BLaER1 treated with 17β-estradiol and CSF1 and Interleukin-3, amounts not matched to agents 10 nM and 100 nM (cell line): Measurements from ENCODE around the gene SWI5.

Experiments
- H3K27ac ChIP-seq, 11 experiments: shearing (Covaris generic); formaldehyde crosslinking; 2 replicates each; pipeline ENCODE4 v1.8.1; 2022
- H3K27me3 ChIP-seq, 11 experiments: shearing (Covaris generic); formaldehyde crosslinking; 2 replicates each; pipeline ENCODE4 v1.8.1; 2022
- H3K36me3 ChIP-seq, 11 experiments: shearing (Covaris generic); formaldehyde crosslinking; 2 replicates each; pipeline ENCODE4 v1.8.1; 2022
- H3K4me1 ChIP-seq, 10 experiments: shearing (Covaris generic); formaldehyde crosslinking; 2 replicates each; pipeline ENCODE4 v1.8.1; 2022
- H3K4me2 ChIP-seq, 11 experiments: shearing (Covaris generic); formaldehyde crosslinking; 2 replicates each; pipeline ENCODE4 v1.8.1; 2022
- H3K4me3 ChIP-seq, 10 experiments: shearing (Covaris generic); formaldehyde crosslinking; 2 replicates each; pipeline ENCODE4 v1.8.1; 2022
- H3K9ac ChIP-seq, 11 experiments: shearing (Covaris generic); formaldehyde crosslinking; 2 replicates each; pipeline ENCODE4 v1.8.1; 2022
- H3K9me3 ChIP-seq, 11 experiments: shearing (Covaris generic); formaldehyde crosslinking; replicated peaks in 1 of 11; 2 replicates each; pipeline ENCODE4 v1.8.1; 2022
- H4K20me1 ChIP-seq, 11 experiments: shearing (Covaris generic); formaldehyde crosslinking; 2 replicates each; pipeline ENCODE4 v1.8.1; 2022
- Cebpa-rat ChIP-seq, 11 experiments: shearing (Covaris generic); IDR thresholded peaks; 2 replicates each; pipeline ENCODE4 v1.8.1; 2022

SWI5 gene

GRCh38 chr9:128254855-128255759, 21.0 kb upstream of the SWI5 start:
- no peak for TF ChIP-seq Cebpa-rat (IDR thresholded peaks at IDR 0.05)
- H3K9me3 ChIP-seq: no peaks in the 10 kb centered on the region
- H3K27me3 ChIP-seq: peaks cover 0 to 11% (median 5%) of the 10 kb centered on the region in 11 experiments; a peak in 11 of 22 replicates
- no peak overlapping the region for H3K9ac ChIP-seq
- peaks cover 13 to 35% (median 32%) of the 10 kb centered on the region in 10 experiments for H3K4me1 ChIP-seq
- H4K20me1 ChIP-seq: peaks cover 0 to 72% (median 4%) of the 10 kb centered on the region in 11 experiments; a peak in 11 of 22 replicates
- no peak overlapping the region for H3K4me2 ChIP-seq
- no peak overlapping the region for H3K27ac ChIP-seq
- no peak overlapping the region for H3K4me3 ChIP-seq
- peaks cover 30 to 55% (median 41%) of the 10 kb centered on the region in 11 experiments for H3K36me3 ChIP-seq

DNA sequence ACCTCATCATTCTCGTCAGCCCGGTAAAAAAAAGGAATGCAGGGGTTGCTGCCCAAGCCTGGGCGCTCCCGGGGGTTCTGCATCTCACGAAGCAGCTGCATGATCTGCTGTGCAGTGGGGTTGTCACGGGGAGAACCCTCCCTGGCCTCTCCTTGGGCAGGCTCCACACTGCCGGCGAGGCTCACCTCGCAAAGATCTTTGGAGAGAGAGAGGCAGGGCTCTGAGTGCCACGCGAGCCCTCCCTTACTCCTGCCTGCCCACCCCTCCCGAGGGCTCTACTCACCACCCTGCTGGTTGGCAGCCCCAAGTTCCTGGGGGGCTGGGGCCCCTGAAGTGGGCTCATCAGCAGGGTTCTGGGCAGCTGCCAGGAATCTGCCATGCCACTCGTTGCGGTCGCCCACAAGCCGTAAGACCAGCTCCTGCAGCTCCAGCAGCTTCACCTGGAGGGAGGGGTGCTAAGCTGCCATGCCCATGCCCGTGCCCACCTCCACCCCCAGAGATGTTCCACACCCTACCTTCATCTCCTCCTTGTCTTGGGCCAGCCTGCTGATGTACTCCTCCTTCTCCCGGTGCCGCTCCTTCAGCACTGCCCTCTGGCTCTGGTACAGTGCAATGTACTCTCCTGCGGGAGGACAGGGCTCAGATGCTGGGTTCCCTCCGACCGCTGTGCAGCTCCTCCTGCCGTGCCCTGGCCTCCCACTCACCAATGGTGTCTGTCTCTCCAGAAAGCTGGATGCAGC, 18.8 kb upstream of the SWI5 start:
- peaks cover 0 to 16% (median 14%) of the 10 kb centered on the region in 10 experiments; a peak in 15 of 20 replicates for H3K4me1 ChIP-seq

DNA sequence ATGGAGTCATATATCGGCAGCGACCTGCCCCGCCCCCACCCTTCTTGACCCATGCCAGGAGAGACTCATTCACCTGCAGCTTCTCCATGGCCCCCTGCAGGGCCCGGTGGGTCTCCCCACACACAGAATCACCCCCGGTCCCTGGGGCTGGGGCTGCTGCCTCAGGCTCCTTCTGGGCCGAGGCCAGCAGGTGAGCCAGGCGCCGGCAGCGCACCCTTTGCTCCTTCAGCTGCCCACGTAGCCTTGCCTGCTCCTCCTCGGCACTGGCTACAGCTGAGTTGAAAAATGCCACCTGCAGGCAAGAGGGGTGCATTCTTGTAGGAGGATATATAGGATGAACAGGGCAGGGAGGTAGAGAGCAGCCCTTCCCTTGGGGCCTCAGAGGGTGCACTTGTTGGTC, 18.2 kb upstream of the SWI5 start:
- H3K9ac ChIP-seq: no peak overlapping the region
- no peak overlapping the region for H3K27ac ChIP-seq
- no peak overlapping the region for H3K4me3 ChIP-seq
- no peaks in the 10 kb centered on the region for H3K27me3 ChIP-seq
- no peaks in the 10 kb centered on the region for H3K9me3 ChIP-seq
- H3K36me3 ChIP-seq: peaks cover 58 to 82% (median 69%) of the 10 kb centered on the region in 11 experiments
- peaks cover 0 to 69% (median 4%) of the 10 kb centered on the region in 11 experiments; a peak in 10 of 22 replicates for H4K20me1 ChIP-seq
- no peak overlapping the region for H3K4me2 ChIP-seq
- H3K4me1 ChIP-seq: peaks cover 0 to 11% (median 9%) of the 10 kb centered on the region in 10 experiments; a peak in 15 of 20 replicates
- TF ChIP-seq Cebpa-rat (IDR thresholded peaks at IDR 0.05): no peak

More for the DNA sequence above, 18.8 kb upstream of the SWI5 start:
- Histone ChIP-seq H3K36me3 (peaks cover 52 to 76% (median 63%) of the 10 kb centered on the region in 11 experiments), H3K4me2 (no peak overlapping the region), H3K27ac (no peak overlapping the region), H3K9me3 (no peaks in the 10 kb centered on the region), H3K4me3 (no peak overlapping the region), H4K20me1 (peaks cover 0 to 75% (median 4%) of the 10 kb centered on the region in 11 experiments; a peak in 11 of 22 replicates), H3K9ac (no peak overlapping the region), H3K27me3 (no peaks in the 10 kb centered on the region)
- TF ChIP-seq Cebpa-rat (IDR thresholded peaks at IDR 0.05): no peak

DNA sequence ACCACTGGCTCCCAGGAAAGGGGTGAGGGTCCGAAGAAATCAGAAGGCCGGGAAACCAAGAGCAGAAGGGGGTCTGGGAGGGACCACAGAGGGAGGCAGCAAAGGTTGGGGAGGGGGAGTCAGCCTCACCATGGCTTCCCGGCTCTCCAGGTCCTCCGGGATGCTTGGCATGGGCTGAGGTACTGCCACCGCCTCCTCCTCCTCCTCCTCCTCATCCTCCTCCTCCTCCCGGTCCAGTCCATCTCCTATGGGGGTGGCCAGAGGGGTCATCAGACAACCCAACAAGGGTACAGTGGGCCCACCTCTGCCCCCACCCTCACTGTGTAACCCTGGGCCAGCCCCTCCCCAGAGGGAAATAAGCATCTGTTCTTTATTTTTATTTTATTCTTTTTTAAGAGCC, 17.8 kb upstream of the SWI5 start:
- peaks cover 62 to 82% (median 73%) of the 10 kb centered on the region in 11 experiments for H3K36me3 ChIP-seq
- H3K9me3 ChIP-seq: no peaks in the 10 kb centered on the region
- H4K20me1 ChIP-seq: peaks cover 0 to 65% (median 4%) of the 10 kb centered on the region in 11 experiments; a peak in 10 of 22 replicates
- no peaks in the 10 kb centered on the region for H3K27me3 ChIP-seq
- H3K27ac ChIP-seq: no peak overlapping the region
- no peak for TF ChIP-seq Cebpa-rat (IDR thresholded peaks at IDR 0.05)
- no peak overlapping the region for H3K4me3 ChIP-seq
- no peak overlapping the region for H3K9ac ChIP-seq
- no peak overlapping the region for H3K4me2 ChIP-seq
- peaks cover 0 to 7% (median 4%) of the 10 kb centered on the region in 10 experiments; a peak in 15 of 20 replicates for H3K4me1 ChIP-seq

DNA sequence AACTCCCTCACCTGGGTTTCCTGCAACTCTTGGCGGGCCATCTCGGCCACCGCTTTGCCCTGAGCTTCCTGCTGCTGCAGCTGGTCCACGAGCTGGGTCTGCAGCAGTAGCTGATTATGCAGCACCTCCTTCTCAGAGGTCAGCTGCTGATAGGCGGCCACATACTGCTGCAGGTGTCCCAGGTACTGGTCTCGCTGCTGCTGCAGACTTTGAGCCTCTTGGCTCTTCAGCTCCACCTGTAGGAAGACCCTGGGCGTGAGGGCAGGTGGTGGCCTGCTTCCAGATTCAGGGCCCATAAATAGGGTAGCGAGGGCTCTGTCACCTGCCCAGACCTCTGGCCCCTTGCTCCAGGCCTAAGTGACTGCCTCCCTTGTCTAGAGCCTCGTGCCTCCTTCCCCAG, 16.9 kb upstream of the SWI5 start:
- no peaks in the 10 kb centered on the region for H3K9me3 ChIP-seq
- no peaks in the 10 kb centered on the region for H3K27me3 ChIP-seq
- H3K27ac ChIP-seq: no peak overlapping the region
- no peaks in the 10 kb centered on the region; a peak in 1 of 20 replicates for H3K4me1 ChIP-seq
- no peak for TF ChIP-seq Cebpa-rat (IDR thresholded peaks at IDR 0.05)
- H3K4me3 ChIP-seq: no peak overlapping the region
- peaks cover 0 to 58% (median 0%) of the 10 kb centered on the region in 11 experiments; a peak in 10 of 22 replicates for H4K20me1 ChIP-seq
- H3K36me3 ChIP-seq: peaks cover 62 to 87% (median 73%) of the 10 kb centered on the region in 11 experiments
- no peak overlapping the region for H3K9ac ChIP-seq
- H3K4me2 ChIP-seq: no peak overlapping the region

- H3K27me3 ChIP-seq: no peaks in the 10 kb centered on the region
- H3K36me3 ChIP-seq: peaks cover 66 to 97% (median 83%) of the 10 kb centered on the region in 11 experiments
- H4K20me1 ChIP-seq: peaks cover 0 to 54% (median 0%) of the 10 kb centered on the region in 11 experiments; a peak in 10 of 22 replicates
- TF ChIP-seq Cebpa-rat (IDR thresholded peaks at IDR 0.05): no peak
- H3K4me2 ChIP-seq: no peak overlapping the region
- H3K27ac ChIP-seq: no peak overlapping the region
- no peak overlapping the region for H3K9ac ChIP-seq
- no peak overlapping the region for H3K4me3 ChIP-seq
- no peaks in the 10 kb centered on the region; a peak in 1 of 20 replicates for H3K4me1 ChIP-seq
- no peaks in the 10 kb centered on the region for H3K9me3 ChIP-seq
These were observed 15.7 kb upstream of the SWI5 start for GRCh38 chr9:128260340-128260739.

DNA sequence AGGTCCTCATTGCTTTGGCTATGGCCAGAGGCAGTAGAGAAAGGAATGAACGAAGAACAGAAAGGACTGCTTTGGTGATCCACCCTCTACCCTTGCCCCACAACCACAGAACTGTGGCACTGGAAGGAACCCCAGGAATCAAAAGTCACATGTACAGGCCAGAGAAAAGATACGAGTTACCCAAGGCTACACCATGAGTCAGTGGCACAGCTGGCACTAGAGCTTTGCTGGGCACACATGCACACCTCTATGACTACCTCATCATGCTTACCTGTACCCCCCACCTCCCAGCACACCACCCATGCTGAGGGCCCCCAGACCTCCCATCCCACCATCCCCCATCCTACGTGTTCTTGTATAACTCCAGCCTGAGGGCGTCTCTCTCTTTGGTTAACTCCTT, 13.4 kb upstream of the SWI5 start:
- H3K27me3 ChIP-seq: no peaks in the 10 kb centered on the region
- no peak overlapping the region for H3K4me3 ChIP-seq
- no peak overlapping the region for H3K9ac ChIP-seq
- no peak overlapping the region for H3K27ac ChIP-seq
- H3K36me3 ChIP-seq: peaks cover 62 to 98% (median 87%) of the 10 kb centered on the region in 11 experiments
- no peaks in the 10 kb centered on the region for H3K9me3 ChIP-seq
- H3K4me1 ChIP-seq: no peaks in the 10 kb centered on the region
- H3K4me2 ChIP-seq: no peak overlapping the region
- TF ChIP-seq Cebpa-rat (IDR thresholded peaks at IDR 0.05): no peak
- H4K20me1 ChIP-seq: peaks cover 0 to 35% (median 0%) of the 10 kb centered on the region in 11 experiments; a peak in 8 of 22 replicates

- H3K27ac ChIP-seq: no peak overlapping the region
- H3K27me3 ChIP-seq: no peaks in the 10 kb centered on the region
- no peaks in the 10 kb centered on the region for H3K4me1 ChIP-seq
- H4K20me1 ChIP-seq: peaks cover 0 to 11% (median 0%) of the 10 kb centered on the region in 11 experiments; a peak in 4 of 22 replicates
- H3K9ac ChIP-seq: no peak overlapping the region
- no peaks in the 10 kb centered on the region for H3K9me3 ChIP-seq
- peaks cover 46 to 98% (median 78%) of the 10 kb centered on the region in 11 experiments for H3K36me3 ChIP-seq
- no peak overlapping the region for H3K4me2 ChIP-seq
- H3K4me3 ChIP-seq: no peak overlapping the region
- TF ChIP-seq Cebpa-rat (IDR thresholded peaks at IDR 0.05): no peak
These were observed 10.7 kb upstream of the SWI5 start for GRCh38 chr9:128265348-128265847.
